Cardiac muscle cell (in vitro differentiated cells and primary cell): ENCODE data around the gene VWF. TPM values are rescaled to one million over a fixed set of nuclear protein-coding genes. Genes with fewer than 3 reads are reported as not detected.

Source experiments
- DNase-seq, 2 donors: peaks; one replicate each; pipeline versions ENCODE4 v3.0.0 to v3.0.0-alpha.2; 2010 to 2017; ENCODE audit warnings: low read depth in 1 of 2, low spot score in 1 of 2
- H3K27ac ChIP-seq: fragments of 200-600 bp; sonication (generic); 2 replicates; pipeline ENCODE4 v1.5.1; 2016
- H3K27me3 ChIP-seq: fragments of 200-600 bp; sonication (generic); 2 replicates; pipeline ENCODE4 v1.6.0; 2016; ENCODE audit warnings: control low read depth
- H3K36me3 ChIP-seq: fragments of 200-600 bp; sonication (generic); 2 replicates; pipeline ENCODE4 v1.5.1; 2016; ENCODE audit warnings: control low read depth
- H3K4me1 ChIP-seq: fragments of 200-600 bp; sonication (generic); 2 replicates; pipeline ENCODE4 v1.8.1; 2017; ENCODE audit warnings: low read depth, mild to moderate bottlenecking, mixed run types
- H3K4me3 ChIP-seq: fragments of 200-600 bp; sonication (generic); 2 replicates; pipeline ENCODE4 v1.5.1; 2016; ENCODE audit warnings: mild to moderate bottlenecking
- H3K9me3 ChIP-seq: fragments of 200-600 bp; sonication (generic); 2 replicates; pipeline ENCODE4 v1.5.1; 2017; ENCODE audit warnings: low read depth, mild to moderate bottlenecking, control low read depth
- CTCF ChIP-seq: IDR thresholded peaks from 2 replicates; pipeline ENCODE4 v1.5.1; 2012; ENCODE audit warnings: low read depth, mild to moderate bottlenecking, low read length
- polyA plus RNA-seq: library from polyadenylated mRNA; unstranded; fragments of >200 nt; fragmentation: Nextera tagmentation; extraction: Ambion mirVana; gene quantifications from 2 replicates; pipeline ENCODE4 v1.2.1, GENCODE V29; 2016
- total RNA-seq: library from RNA; depleted of rRNA; stranded (reverse); fragments of >200 nt; gene quantifications from 2 replicates; pipeline ENCODE4 v1.2.3, GENCODE V29; 2016

The VWF gene
- total and polyA plus RNA-seq, 2 experiments from 2014 or later, result 0.03 TPM; not detected in 1

DNA sequence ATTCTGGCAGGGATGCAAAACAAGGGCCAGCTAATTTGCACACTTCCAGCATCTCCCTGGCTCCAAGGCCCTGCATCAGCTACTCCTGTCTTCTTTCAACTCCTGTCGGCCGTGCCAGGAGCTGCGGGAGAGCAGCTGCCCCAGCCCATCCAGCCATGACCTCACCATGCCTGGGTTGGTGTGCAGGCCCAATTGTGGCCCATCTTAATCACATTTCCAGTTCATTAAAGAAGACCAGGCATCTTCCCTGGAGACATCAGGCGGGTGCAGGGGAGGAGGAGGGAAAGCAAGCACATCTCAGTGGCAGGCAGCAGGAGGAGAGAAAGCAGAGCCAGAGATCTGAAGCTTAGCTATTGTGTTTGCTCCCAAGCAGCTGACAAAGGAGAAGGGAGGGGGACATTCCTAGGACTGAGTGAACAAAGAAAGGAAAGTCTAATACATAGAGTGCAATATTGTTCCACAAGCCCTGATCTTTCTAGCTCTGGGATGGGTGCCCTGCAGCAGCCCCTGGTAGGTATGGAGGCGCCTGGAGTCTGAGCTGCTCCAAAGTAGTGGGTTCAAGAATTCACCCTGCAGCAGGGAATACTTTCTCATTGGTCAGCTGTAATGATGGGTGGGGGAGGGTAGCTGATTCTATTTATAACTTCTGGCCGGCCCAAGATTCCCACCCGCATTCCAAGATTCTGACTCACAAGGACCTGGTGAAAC lies 40.1 kb downstream of the VWF start:
- no peak overlapping the region for H3K4me3 ChIP-seq
- H3K27ac ChIP-seq, result peak overlapping the region; percentile 22
- no peaks in the 10 kb centered on the region for H3K27me3 ChIP-seq
- H3K36me3 ChIP-seq, result no peaks in the 10 kb centered on the region
- peak; percentile 46 to 76 for DNase-seq
- no peak for TF ChIP-seq CTCF
- peaks cover 10% of the 10 kb centered on the region for H3K4me1 ChIP-seq
- no peaks in the 10 kb centered on the region for H3K9me3 ChIP-seq

DNA sequence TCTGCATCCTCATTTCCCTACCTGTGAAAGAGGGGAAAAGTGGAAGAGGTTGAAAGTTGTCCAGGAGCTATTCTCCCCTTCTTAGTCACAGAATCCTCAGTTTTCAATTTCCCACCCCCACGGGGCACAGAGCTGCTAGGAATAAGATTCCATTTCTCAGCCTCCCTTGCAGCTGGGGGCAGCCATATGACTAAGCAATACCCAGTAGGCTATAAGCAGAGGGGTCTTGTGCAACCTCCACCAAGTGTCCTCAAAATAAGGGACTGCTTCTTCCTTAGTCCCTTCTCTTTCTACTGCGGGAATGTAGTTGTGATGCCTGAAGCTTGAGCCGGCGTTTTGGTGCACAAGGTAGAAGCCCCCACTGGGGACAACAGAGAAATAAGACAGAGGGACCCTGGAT lies 40.9 kb downstream of the VWF start:
- H3K27ac ChIP-seq, result peak overlapping the region; percentile 22
- no peaks in the 10 kb centered on the region for H3K27me3 ChIP-seq
- no peak for DNase-seq
- H3K4me1 ChIP-seq, result peaks cover 5% of the 10 kb centered on the region
- no peaks in the 10 kb centered on the region for H3K36me3 ChIP-seq
- no peaks in the 10 kb centered on the region for H3K9me3 ChIP-seq
- no peak overlapping the region for H3K4me3 ChIP-seq
- no peak for TF ChIP-seq CTCF

DNA sequence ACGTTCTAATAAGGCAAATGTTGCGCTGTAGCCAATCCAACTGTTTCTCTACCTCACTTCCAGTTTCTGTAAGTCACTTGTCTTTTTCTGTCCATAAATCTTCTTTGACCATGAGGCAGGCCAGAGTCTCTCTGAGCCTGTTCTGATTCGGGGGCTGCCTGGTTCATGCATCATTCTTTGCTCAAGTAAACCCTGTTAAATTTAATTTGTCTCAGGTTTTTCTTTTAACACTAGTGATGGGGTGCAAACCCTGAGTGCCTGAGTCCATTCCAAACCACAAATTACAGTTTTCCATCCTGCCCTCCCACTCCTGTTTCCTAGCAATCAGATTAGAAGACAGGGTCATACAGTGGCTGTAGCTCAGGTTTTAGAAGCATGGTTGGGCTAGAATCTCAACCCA lies 41.9 kb downstream of the VWF start:
- peaks cover 5% of the 10 kb centered on the region for H3K4me1 ChIP-seq
- DNase-seq, result peak in 1 of 2 donors; percentile 36

DNA sequence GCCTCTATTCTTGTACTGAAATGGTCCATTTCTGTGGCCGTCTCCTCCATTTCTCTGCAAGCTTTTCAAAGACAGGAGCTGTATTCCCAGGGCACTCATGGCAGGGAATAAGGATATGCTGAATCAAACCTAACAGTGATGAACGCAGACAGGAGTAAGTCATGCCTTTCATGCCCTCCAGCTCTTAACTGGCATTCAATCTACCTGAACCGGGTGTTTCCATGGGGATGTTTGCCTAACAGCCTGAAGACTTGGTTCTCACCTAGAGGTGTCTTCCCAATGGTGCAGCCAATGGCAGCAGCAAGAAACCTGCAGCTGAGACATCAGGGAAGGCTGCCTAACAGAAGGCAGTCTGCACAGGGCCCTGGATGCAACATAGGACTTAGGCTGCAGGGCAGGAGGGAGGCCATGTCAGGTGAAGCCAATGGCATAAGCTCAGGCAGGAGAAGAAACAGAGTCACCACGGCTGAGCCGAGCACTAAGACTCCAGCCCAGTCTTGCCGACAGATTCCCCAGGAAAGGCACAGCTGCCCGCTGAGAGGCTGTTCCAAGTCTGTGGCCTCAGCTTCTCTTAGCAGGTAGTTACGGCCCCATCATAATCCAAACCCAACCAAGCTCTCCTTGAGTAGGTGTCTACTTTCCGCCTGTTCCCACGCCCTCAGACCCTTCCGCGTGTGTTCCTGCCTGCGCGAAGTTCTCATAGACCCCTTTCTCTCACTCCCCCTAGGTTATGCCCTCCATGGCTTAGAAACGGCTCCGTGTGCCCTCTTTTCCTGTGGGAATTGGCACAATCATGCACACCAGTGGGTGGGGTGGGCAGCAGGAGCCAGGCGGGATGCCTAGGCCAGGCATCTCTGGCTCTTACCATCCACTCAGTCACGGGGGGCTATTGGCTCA lies 44.1 kb downstream of the VWF start:
- H3K27me3 ChIP-seq, result no peaks in the 10 kb centered on the region
- H3K4me3 ChIP-seq, result no peak overlapping the region
- H3K4me1 ChIP-seq, result peaks cover 5% of the 10 kb centered on the region
- no peak for TF ChIP-seq CTCF
- no peak for DNase-seq
- no peaks in the 10 kb centered on the region for H3K9me3 ChIP-seq
- H3K36me3 ChIP-seq, result no peaks in the 10 kb centered on the region
- H3K27ac ChIP-seq, result no peak overlapping the region

More for the DNA sequence above, 41.9 kb downstream of the VWF start:
- no peaks in the 10 kb centered on the region for H3K9me3 ChIP-seq
- H3K27me3 ChIP-seq, result no peaks in the 10 kb centered on the region
- TF ChIP-seq CTCF, result no peak
- H3K36me3 ChIP-seq, result no peaks in the 10 kb centered on the region
- H3K27ac ChIP-seq, result no peak overlapping the region
- H3K4me3 ChIP-seq, result no peak overlapping the region

DNA sequence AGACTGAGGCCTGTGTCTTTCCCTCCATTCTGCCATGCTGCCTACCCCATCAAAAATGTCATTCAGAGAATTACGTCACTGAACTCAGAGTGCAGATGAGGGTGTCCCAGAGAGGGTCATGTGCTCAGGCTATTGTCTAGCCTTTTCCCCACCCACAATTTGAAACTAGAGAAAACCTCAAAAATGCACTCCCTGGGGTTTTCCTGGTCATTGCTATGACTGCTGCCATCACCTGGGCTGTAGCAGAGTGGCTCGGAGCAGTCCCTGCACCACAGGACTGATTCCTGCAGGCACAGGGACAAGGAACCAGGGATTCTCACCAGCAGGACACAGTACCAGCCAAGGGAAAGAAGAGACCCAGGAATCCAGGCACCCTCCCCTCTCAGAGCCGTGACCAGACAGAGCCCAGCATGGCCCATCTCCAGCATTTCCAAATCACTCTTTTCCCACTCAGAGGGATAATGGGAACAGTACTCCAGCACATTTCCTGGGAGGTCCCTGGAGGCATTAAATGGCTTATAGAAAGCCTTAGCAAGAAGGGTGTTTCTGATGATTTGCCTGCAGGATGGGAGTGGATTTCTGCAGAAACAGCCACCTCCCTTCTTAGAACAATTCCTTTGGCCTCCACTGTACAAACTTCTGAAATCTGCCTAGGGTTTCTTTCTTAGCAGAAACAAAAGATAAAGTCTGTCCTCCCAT lies 45.9 kb downstream of the VWF start:
- Histone ChIP-seq H3K4me1 (no peaks in the 10 kb centered on the region), H3K4me3 (no peak overlapping the region), H3K36me3 (no peaks in the 10 kb centered on the region), H3K9me3 (no peaks in the 10 kb centered on the region), H3K27me3 (no peaks in the 10 kb centered on the region), H3K27ac (no peak overlapping the region)
- peak in 1 of 2 donors; percentile 53 for DNase-seq
- TF ChIP-seq CTCF, result no peak
